HPDE6-E6E7 (cell line): ENCODE measurements around the gene TBC1D30.
"Not testable (repeated sequence)": the region's sequence is repeated elsewhere in the genome, so short reads cannot be mapped to it uniquely, and the experiment has no call there.

Experiments used
- DNase-seq: peaks from one replicate; pipeline ENCODE4 v3.0.0; 2011; ENCODE audit warnings: missing footprints; ENCODE audit errors: extremely low spot score

Gene TBC1D30

GRCh38 chr12:64824500-64825142, at the start of gene TBC1D30:
Gene TBC1D30, plus strand, starts transcription at chr12:64824647. Its CDS starts 233 bp downstream, at chr12:64824880.
- peak; percentile 20 for DNase-seq

GRCh38 chr12:64775147-64775736, 49.2 kb upstream of the TBC1D30 start:
- not testable (repeated sequence) for DNase-seq

GRCh38 chr12:64779354-64779974, 45.0 kb upstream of the TBC1D30 start:
- no peak for DNase-seq

- no peak for DNase-seq
Observed at GRCh38 chr12:64780132-64780530, 44.3 kb upstream of the TBC1D30 start.

- DNase-seq, result peak; percentile 58
Observed at GRCh38 chr12:64780531-64781279, 43.7 kb upstream of the TBC1D30 start.

GRCh38 chr12:64781280-64782190, 42.9 kb upstream of the TBC1D30 start:
- DNase-seq, result peak; percentile 49

GRCh38 chr12:64782191-64782876, 42.1 kb upstream of the TBC1D30 start:
- no peak for DNase-seq

- DNase-seq, result no peak
Observed at GRCh38 chr12:64785838-64786237, 38.6 kb upstream of the TBC1D30 start.

- DNase-seq, result no peak
Observed at GRCh38 chr12:64790166-64790565, 34.3 kb upstream of the TBC1D30 start.

- DNase-seq, result no peak
Observed at GRCh38 chr12:64791036-64791435, 33.4 kb upstream of the TBC1D30 start.

GRCh38 chr12:64792128-64792527, 32.3 kb upstream of the TBC1D30 start:
- no peak for DNase-seq

- no peak for DNase-seq
Observed at GRCh38 chr12:64793610-64794009, 30.8 kb upstream of the TBC1D30 start.

GRCh38 chr12:64794305-64794704, 30.1 kb upstream of the TBC1D30 start:
- no peak for DNase-seq

- peak; percentile 62 for DNase-seq
Observed at GRCh38 chr12:64796205-64796845, 28.1 kb upstream of the TBC1D30 start.

GRCh38 chr12:64797156-64797555, 27.3 kb upstream of the TBC1D30 start:
- DNase-seq, result no peak

- no peak for DNase-seq
Observed at GRCh38 chr12:64798165-64798564, 26.3 kb upstream of the TBC1D30 start.

GRCh38 chr12:64800640-64801039, 23.8 kb upstream of the TBC1D30 start:
- no peak for DNase-seq

- DNase-seq, result peak; percentile 36
Observed at GRCh38 chr12:64801381-64801780, 23.1 kb upstream of the TBC1D30 start.

GRCh38 chr12:64802180-64802775, 22.2 kb upstream of the TBC1D30 start:
- DNase-seq, result peak; percentile 60

- no peak for DNase-seq
Observed at GRCh38 chr12:64806173-64806572, 18.3 kb upstream of the TBC1D30 start.
